HEK293 (cell line): ENCODE data around the gene ZNF587.
"Not testable (repeated sequence)": the region's sequence is repeated elsewhere in the genome, so short reads cannot be mapped to it uniquely, and the experiment has no call there.

Experiments
- ZNF585B ChIP-seq: fragments of 450-650 bp; formaldehyde crosslinking; IDR thresholded peaks from 2 replicates; pipeline ENCODE4 v1.5.1; 2016; ENCODE audit warnings: missing biosample characterization, missing genetic modification characterization
- TF ChIP-seq, protein P1 (sequence below): fragments of 450-650 bp; formaldehyde crosslinking; IDR thresholded peaks from 2 replicates; pipeline ENCODE4 v1.5.1; 2016; ENCODE audit warnings: missing biosample characterization, missing genetic modification characterization

DNA sequence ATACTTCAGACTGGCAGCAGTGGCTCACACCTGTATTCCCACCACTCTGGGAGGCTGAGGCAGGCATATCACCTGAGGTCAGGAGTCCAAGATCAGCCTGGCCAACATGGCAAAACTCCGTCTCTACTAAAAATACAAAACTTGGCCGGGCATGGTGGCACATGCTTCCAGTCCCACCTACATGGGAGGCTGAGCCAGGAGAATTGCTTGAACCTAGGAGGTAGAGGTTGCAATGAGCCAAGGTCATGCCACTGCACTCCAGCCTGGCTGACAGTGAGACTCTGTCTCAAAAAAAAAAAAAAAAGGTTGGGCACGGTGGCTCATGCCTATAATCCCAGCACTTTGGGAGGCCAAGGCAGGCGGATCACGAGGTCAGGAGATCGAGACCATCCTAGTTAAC, 20.0 kb downstream of the ZNF587 start:
- TF ChIP-seq, protein P1, sequence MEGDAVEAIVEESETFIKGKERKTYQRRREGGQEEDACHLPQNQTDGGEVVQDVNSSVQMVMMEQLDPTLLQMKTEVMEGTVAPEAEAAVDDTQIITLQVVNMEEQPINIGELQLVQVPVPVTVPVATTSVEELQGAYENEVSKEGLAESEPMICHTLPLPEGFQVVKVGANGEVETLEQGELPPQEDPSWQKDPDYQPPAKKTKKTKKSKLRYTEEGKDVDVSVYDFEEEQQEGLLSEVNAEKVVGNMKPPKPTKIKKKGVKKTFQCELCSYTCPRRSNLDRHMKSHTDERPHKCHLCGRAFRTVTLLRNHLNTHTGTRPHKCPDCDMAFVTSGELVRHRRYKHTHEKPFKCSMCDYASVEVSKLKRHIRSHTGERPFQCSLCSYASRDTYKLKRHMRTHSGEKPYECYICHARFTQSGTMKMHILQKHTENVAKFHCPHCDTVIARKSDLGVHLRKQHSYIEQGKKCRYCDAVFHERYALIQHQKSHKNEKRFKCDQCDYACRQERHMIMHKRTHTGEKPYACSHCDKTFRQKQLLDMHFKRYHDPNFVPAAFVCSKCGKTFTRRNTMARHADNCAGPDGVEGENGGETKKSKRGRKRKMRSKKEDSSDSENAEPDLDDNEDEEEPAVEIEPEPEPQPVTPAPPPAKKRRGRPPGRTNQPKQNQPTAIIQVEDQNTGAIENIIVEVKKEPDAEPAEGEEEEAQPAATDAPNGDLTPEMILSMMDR (tag by site-specific recombination): not testable (repeated sequence)
- TF ChIP-seq ZNF585B (tag by site-specific recombination): not testable (repeated sequence)
